Upper lobe of left lung (tissue), 6 donors: ENCODE data around the gene MYO3A. TPM values are rescaled to one million over a fixed set of nuclear protein-coding genes. Genes with fewer than 3 reads are reported as not detected.

Experiments
- ATAC-seq, 2 donors: fragments of 200-7000 bp; cut with Tn5 transposase; one replicate each; pipeline ENCODE4 v1.9.1; 2022; ENCODE audit warnings: mild to moderate bottlenecking in 2 of 2, moderate library complexity in 2 of 2; ENCODE audit not compliant: low FRiP score in 2 of 2
- DNase-seq, 2 donors: peaks; one replicate each; pipeline ENCODE4 v3.0.0-alpha.2; 2019 to 2020
- H3K27ac ChIP-seq, 4 donors: fragments of 200-600 bp; sonication (generic); one replicate each; pipeline ENCODE4 v1.5.1; 2016 to 2019
- H3K27me3 ChIP-seq, 4 donors: fragments of 200-600 bp; sonication (generic); one replicate each; pipeline ENCODE4 v1.5.1; 2017 to 2019
- H3K36me3 ChIP-seq, 4 donors: fragments of 200-600 bp; sonication (generic); one replicate each; pipeline ENCODE4 v1.5.1; 2016 to 2019
- H3K4me1 ChIP-seq, 4 donors: fragments of 200-600 bp; sonication (generic); one replicate each; pipeline ENCODE4 v1.5.1; 2018 to 2019
- H3K4me3 ChIP-seq, 4 donors: fragments of 200-600 bp; sonication (generic); one replicate each; pipeline ENCODE4 v1.5.1; 2017 to 2019; ENCODE audit warnings: mild to moderate bottlenecking in 2 of 4, moderate library complexity in 1 of 4
- H3K9me3 ChIP-seq, 4 donors: fragments of 200-600 bp; sonication (generic); one replicate each; pipeline ENCODE4 v1.5.1; 2018 to 2019
- EP300 ChIP-seq, 4 donors: sonication (generic); formaldehyde crosslinking; IDR thresholded peaks; one replicate each; pipeline ENCODE4 v1.5.1; 2017; ENCODE audit warnings: antibody characterized with exemption in 4 of 4, control low read depth in 2 of 4
- POLR2A ChIP-seq, 4 donors: fragments of 450-650 bp; IDR thresholded peaks; one replicate each; pipeline ENCODE4 v1.5.1; 2016 to 2017; ENCODE audit warnings: antibody characterized with exemption in 4 of 4, mild to moderate bottlenecking in 2 of 4
- POLR2AphosphoS5 ChIP-seq, 2 donors: sonication (generic); formaldehyde crosslinking; IDR thresholded peaks; one replicate each; pipeline ENCODE4 v1.5.1; 2017; ENCODE audit warnings: antibody characterized with exemption in 2 of 2
- WGBS, 2 donors: methylation state at CpG; one replicate each; pipeline ENCODE4 v1.1.5; 2017 to 2018; 5-methylcytosine and 5-hydroxymethylcytosine counted together
- total RNA-seq, 6 donors: library from RNA; depleted of rRNA in 4 of 6; stranded (reverse); fragments of >200 nt in 4 of 6; gene quantifications; one replicate each; pipeline versions ENCODE4 v1.1.0 to v1.2.1, GENCODE V29; 2016 to 2021
- TF ChIP-seq, protein P1 (sequence below), 6 experiments: fragments of 450-650 bp in 4 of 6; fragments of 200-600 bp in 2 of 6; sonication (generic) in 2 of 6; IDR thresholded peaks; one replicate each; pipeline ENCODE4 v1.5.1; 2016 to 2019; ENCODE audit warnings: antibody characterized with exemption in 6 of 6
- donor health status: DM: no; HTN: no; CAD: no; lungs with moderate emphysema.
- donor health status: DM: no; HTN: yes; CAD: no; lungs with severe emphysema.

Gene MYO3A
- total RNA-seq, 6 donors from 2014 or later = 0.15 to 0.49 (median 0.47) TPM; not detected in 3

GRCh38 chr10:26172131-26172530 lies 238.1 kb downstream of the MYO3A start:
- TF ChIP-seq, protein P1, sequence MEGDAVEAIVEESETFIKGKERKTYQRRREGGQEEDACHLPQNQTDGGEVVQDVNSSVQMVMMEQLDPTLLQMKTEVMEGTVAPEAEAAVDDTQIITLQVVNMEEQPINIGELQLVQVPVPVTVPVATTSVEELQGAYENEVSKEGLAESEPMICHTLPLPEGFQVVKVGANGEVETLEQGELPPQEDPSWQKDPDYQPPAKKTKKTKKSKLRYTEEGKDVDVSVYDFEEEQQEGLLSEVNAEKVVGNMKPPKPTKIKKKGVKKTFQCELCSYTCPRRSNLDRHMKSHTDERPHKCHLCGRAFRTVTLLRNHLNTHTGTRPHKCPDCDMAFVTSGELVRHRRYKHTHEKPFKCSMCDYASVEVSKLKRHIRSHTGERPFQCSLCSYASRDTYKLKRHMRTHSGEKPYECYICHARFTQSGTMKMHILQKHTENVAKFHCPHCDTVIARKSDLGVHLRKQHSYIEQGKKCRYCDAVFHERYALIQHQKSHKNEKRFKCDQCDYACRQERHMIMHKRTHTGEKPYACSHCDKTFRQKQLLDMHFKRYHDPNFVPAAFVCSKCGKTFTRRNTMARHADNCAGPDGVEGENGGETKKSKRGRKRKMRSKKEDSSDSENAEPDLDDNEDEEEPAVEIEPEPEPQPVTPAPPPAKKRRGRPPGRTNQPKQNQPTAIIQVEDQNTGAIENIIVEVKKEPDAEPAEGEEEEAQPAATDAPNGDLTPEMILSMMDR (IDR thresholded peaks at IDR 0.05) = no peak
- Histone ChIP-seq H3K9me3 (no peaks in the 10 kb centered on the region), H3K27ac (no peak overlapping the region), H3K4me1 (no peaks in the 10 kb centered on the region), H3K36me3 (no peaks in the 10 kb centered on the region), H3K4me3 (no peak overlapping the region), H3K27me3 (no peaks in the 10 kb centered on the region)
- DNase-seq (no peak), ATAC-seq (no peak)
- 53 to 65% methylated on average over 7 of the region's 7 CpGs for WGBS, 2 donors

- no peak for ATAC-seq
- no peak overlapping the region for H3K27ac ChIP-seq
- WGBS, 2 donors = 86 to 93% methylated on average over 1 to 2 of the region's 2 CpGs
- H3K27me3 ChIP-seq = no peaks in the 10 kb centered on the region
- no peaks in the 10 kb centered on the region for H3K36me3 ChIP-seq
- no peak for DNase-seq
- no peaks in the 10 kb centered on the region for H3K4me1 ChIP-seq
- no peaks in the 10 kb centered on the region for H3K9me3 ChIP-seq
- no peak overlapping the region for H3K4me3 ChIP-seq
- TF ChIP-seq POLR2AphosphoS5 (IDR thresholded peaks at IDR 0.05) (no peak), EP300 (IDR thresholded peaks at IDR 0.05) (no peak), POLR2A (IDR thresholded peaks at IDR 0.05) (no peak)
- TF ChIP-seq, protein P1 (IDR thresholded peaks at IDR 0.05) = no peak
Measured at GRCh38 chr10:26173837-26174236, 239.8 kb downstream of the MYO3A start.

- 73 to 76% methylated on average over 4 of the region's 4 CpGs for WGBS, 2 donors
- Histone ChIP-seq H3K36me3 (no peaks in the 10 kb centered on the region), H3K27ac (no peak overlapping the region), H3K27me3 (no peaks in the 10 kb centered on the region), H3K4me1 (no peaks in the 10 kb centered on the region), H3K9me3 (no peaks in the 10 kb centered on the region), H3K4me3 (no peak overlapping the region)
- no peak for DNase-seq
- no peak for TF ChIP-seq POLR2AphosphoS5 (IDR thresholded peaks at IDR 0.05)
- TF ChIP-seq POLR2A (IDR thresholded peaks at IDR 0.05) = no peak
- TF ChIP-seq EP300 (IDR thresholded peaks at IDR 0.05) = no peak
- TF ChIP-seq, protein P1 (IDR thresholded peaks at IDR 0.05) = no peak
- peak in 1 of 2 donors; percentile 34 for ATAC-seq
Measured at GRCh38 chr10:26177341-26177740, 243.3 kb downstream of the MYO3A start.

- DNase-seq = no peak
- ATAC-seq = no peak
- Histone ChIP-seq H3K36me3 (no peaks in the 10 kb centered on the region), H3K9me3 (no peaks in the 10 kb centered on the region), H3K4me1 (no peaks in the 10 kb centered on the region), H3K27me3 (no peaks in the 10 kb centered on the region), H3K27ac (no peak overlapping the region), H3K4me3 (no peak overlapping the region)
- TF ChIP-seq, protein P1 (IDR thresholded peaks at IDR 0.05) = no peak
- no peak for TF ChIP-seq POLR2AphosphoS5 (IDR thresholded peaks at IDR 0.05)
- no peak for TF ChIP-seq POLR2A (IDR thresholded peaks at IDR 0.05)
- TF ChIP-seq EP300 (IDR thresholded peaks at IDR 0.05) = no peak
- WGBS, 2 donors = 65 to 75% methylated on average over 5 of the region's 5 CpGs
Measured at GRCh38 chr10:26194275-26194674, 260.2 kb downstream of the MYO3A start.

DNA sequence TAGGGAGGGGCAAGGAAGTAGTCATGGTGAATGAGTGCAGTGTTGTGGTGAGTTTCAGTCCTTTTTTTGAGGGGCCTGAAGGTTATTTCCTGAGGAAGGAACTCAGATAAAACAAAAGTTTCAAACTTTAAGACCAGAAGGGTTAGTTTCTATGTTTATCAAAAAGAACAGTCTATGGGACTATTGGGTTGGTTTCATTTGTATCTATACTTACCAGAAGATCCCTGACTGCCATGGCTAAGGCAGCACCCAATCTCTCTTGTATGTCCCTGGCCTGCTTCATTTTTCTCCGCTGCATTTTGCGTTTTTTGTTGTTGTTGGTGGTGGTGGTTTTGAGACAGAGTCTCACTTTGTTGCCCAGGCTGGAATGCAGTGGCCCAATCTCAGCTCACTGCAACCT lies 263.2 kb downstream of the MYO3A start:
- WGBS, 2 donors = 85 to 91% methylated on average over 2 of the region's 2 CpGs
- Histone ChIP-seq H3K27ac (no peak overlapping the region), H3K9me3 (no peaks in the 10 kb centered on the region), H3K4me1 (no peaks in the 10 kb centered on the region), H3K36me3 (no peaks in the 10 kb centered on the region), H3K4me3 (no peak overlapping the region), H3K27me3 (no peaks in the 10 kb centered on the region)
- ATAC-seq = no peak
- TF ChIP-seq POLR2A (IDR thresholded peaks at IDR 0.05) (no peak), POLR2AphosphoS5 (IDR thresholded peaks at IDR 0.05) (no peak), EP300 (IDR thresholded peaks at IDR 0.05) (no peak)
- TF ChIP-seq, protein P1 (IDR thresholded peaks at IDR 0.05) = no peak
- no peak for DNase-seq
